ENCODE data around the gene SOS1.
"Not testable (repeated sequence)": the region's sequence is repeated elsewhere in the genome, so short reads cannot be mapped to it uniquely, and the experiment has no call there.

The SOS1 gene

GRCh38 chr2:39120771-39121522 lies at the start of gene SOS1:
Gene SOS1 (minus strand): TSS chr2:39121051. CDS start chr2:39120422, 629 bp downstream.
- Histone ChIP-seq H3K9ac (ENCODE audit: low read length) (peak within 1 kb of the TSS; percentile 91), H3K27ac (ENCODE audit: low read depth, low read length) (peak within 1 kb of the TSS; percentile 96), H3K4me3 (ENCODE audit: low read length) (peak within 1 kb of the TSS; percentile 90), H3K4me1 (ENCODE audit: control insufficient read depth, insufficient read depth, low read length) (peaks cover 25% of the 10 kb centered on the region), H3K36me3 (ENCODE audit: control insufficient read depth, insufficient read depth, low read length) (no peaks in the 10 kb centered on the region), H3K27me3 (ENCODE audit: control insufficient read depth, insufficient read depth, low read length) (no peaks in the 10 kb centered on the region)

GRCh38 chr2:39164089-39164488 lies 43.2 kb upstream of the SOS1 start:
- Histone ChIP-seq H3K27ac (ENCODE audit: low read depth, low read length) (no peak overlapping the region), H3K27me3 (ENCODE audit: control insufficient read depth, insufficient read depth, low read length) (no peaks in the 10 kb centered on the region), H3K9ac (ENCODE audit: low read length) (no peak overlapping the region), H3K4me1 (ENCODE audit: control insufficient read depth, insufficient read depth, low read length) (no peaks in the 10 kb centered on the region), H3K4me3 (ENCODE audit: low read length) (no peak overlapping the region), H3K36me3 (ENCODE audit: control insufficient read depth, insufficient read depth, low read length) (no peaks in the 10 kb centered on the region)

DNA sequence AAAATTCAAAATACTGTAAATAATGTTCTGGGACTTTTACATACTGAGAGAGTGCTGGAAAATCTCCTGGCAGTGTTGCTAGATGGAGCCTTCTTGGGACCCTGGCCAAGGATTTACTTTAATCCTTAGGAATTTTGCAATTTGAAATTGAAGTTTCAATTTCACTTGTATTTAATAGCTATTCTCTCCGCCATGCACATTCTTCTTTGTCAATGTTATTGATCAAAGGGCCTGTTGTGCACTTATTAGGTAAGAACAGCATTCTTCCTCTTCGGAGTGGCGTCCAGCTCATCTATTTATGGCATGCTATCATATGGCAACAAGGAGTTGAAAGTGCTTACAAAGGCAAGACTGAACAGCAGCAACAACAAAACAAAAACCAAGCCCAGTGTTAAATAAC lies 40.1 kb upstream of the SOS1 start:
- Histone ChIP-seq H3K36me3 (ENCODE audit: control insufficient read depth, insufficient read depth, low read length) (no peaks in the 10 kb centered on the region), H3K27me3 (ENCODE audit: control insufficient read depth, insufficient read depth, low read length) (no peaks in the 10 kb centered on the region), H3K9ac (ENCODE audit: low read length) (no peak overlapping the region), H3K4me1 (ENCODE audit: control insufficient read depth, insufficient read depth, low read length) (no peaks in the 10 kb centered on the region), H3K4me3 (ENCODE audit: low read length) (no peak overlapping the region), H3K27ac (ENCODE audit: low read depth, low read length) (no peak overlapping the region)

GRCh38 chr2:39159283-39159682 lies 38.4 kb upstream of the SOS1 start:
- no peak overlapping the region for H3K4me3 ChIP-seq (ENCODE audit: low read length)
- H3K4me1 ChIP-seq (ENCODE audit: control insufficient read depth, insufficient read depth, low read length) = no peaks in the 10 kb centered on the region
- no peaks in the 10 kb centered on the region for H3K36me3 ChIP-seq (ENCODE audit: control insufficient read depth, insufficient read depth, low read length)
- H3K27ac ChIP-seq (ENCODE audit: low read depth, low read length) = no peak overlapping the region
- no peaks in the 10 kb centered on the region for H3K27me3 ChIP-seq (ENCODE audit: control insufficient read depth, insufficient read depth, low read length)
- H3K9ac ChIP-seq (ENCODE audit: low read length) = no peak overlapping the region

DNA sequence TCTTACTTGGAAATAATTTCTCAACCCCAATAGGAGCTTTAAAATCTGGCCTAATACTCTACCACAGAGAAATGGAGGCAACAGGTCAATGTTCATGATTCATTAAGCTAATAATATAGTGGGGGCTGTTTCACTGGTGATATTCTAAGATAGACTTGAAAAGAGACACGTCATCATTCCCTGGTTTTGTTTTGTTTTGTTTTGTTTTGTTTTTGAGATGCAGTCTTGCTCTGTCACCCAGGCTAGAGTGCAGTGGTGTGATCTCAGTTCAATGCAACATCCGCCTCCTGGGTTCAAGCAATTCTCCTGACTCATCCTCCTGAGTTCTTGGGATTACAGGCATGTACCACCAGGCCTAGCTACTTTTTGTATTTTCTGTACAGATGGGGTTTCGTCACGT lies 37.5 kb upstream of the SOS1 start:
- Histone ChIP-seq H3K4me1 (ENCODE audit: control insufficient read depth, insufficient read depth, low read length) (no peaks in the 10 kb centered on the region), H3K9ac (ENCODE audit: low read length) (no peak overlapping the region), H3K4me3 (ENCODE audit: low read length) (no peak overlapping the region), H3K27ac (ENCODE audit: low read depth, low read length) (no peak overlapping the region), H3K36me3 (ENCODE audit: control insufficient read depth, insufficient read depth, low read length) (no peaks in the 10 kb centered on the region), H3K27me3 (ENCODE audit: control insufficient read depth, insufficient read depth, low read length) (no peaks in the 10 kb centered on the region)

DNA sequence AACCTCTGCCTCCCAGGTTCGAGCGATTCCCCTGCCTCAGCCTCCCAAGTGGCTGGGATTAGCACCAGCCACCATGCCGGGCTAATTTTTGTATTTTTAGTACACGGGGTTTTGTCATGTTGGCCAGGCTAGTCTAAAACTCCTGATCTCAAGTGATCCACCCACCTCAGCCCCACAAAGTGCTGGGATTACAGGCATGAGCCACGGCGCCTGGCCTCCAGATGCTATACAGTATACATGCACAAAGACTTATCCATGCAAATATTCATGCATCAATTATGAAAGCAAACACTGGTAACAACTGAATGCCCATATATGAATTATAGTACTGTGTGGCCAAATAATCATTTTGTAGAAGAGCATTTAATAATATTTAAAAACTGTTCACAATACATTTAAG lies 36.0 kb upstream of the SOS1 start:
- Histone ChIP-seq H3K36me3 (ENCODE audit: control insufficient read depth, insufficient read depth, low read length) (no peaks in the 10 kb centered on the region), H3K27ac (ENCODE audit: low read depth, low read length) (no peak overlapping the region), H3K4me1 (ENCODE audit: control insufficient read depth, insufficient read depth, low read length) (no peaks in the 10 kb centered on the region), H3K27me3 (ENCODE audit: control insufficient read depth, insufficient read depth, low read length) (no peaks in the 10 kb centered on the region), H3K4me3 (ENCODE audit: low read length) (no peak overlapping the region), H3K9ac (ENCODE audit: low read length) (no peak overlapping the region)

DNA sequence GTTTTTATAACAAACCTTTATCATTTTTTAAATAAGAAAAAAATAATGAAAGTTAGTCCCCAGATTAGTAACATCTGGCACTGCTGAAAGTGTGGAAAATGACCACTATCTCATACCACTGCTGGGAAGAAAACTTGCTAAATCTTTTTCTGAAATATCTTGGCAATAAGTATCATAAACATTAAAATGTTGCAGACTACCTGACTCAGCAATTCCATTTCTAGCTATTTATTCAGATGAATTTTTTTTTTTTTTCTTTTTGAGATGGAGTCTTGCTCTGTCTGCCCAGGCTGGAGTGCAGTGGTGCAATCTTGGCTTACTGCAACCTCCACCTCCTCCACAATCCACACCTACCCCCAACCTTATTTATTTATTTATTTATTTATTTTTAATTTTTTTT lies 35.3 kb upstream of the SOS1 start:
- Histone ChIP-seq H3K4me1 (ENCODE audit: control insufficient read depth, insufficient read depth, low read length) (no peaks in the 10 kb centered on the region), H3K9ac (ENCODE audit: low read length) (no peak overlapping the region), H3K36me3 (ENCODE audit: control insufficient read depth, insufficient read depth, low read length) (no peaks in the 10 kb centered on the region), H3K27me3 (ENCODE audit: control insufficient read depth, insufficient read depth, low read length) (no peaks in the 10 kb centered on the region), H3K4me3 (ENCODE audit: low read length) (no peak overlapping the region), H3K27ac (ENCODE audit: low read depth, low read length) (no peak overlapping the region)

GRCh38 chr2:39155573-39155972 lies 34.7 kb upstream of the SOS1 start:
- not testable (repeated sequence) for H3K27me3 ChIP-seq (ENCODE audit: control insufficient read depth, insufficient read depth, low read length); H3K36me3 ChIP-seq (ENCODE audit: control insufficient read depth, insufficient read depth, low read length); H3K9ac ChIP-seq (ENCODE audit: low read length); H3K27ac ChIP-seq (ENCODE audit: low read depth, low read length); H3K4me3 ChIP-seq (ENCODE audit: low read length); H3K4me1 ChIP-seq (ENCODE audit: control insufficient read depth, insufficient read depth, low read length)

DNA sequence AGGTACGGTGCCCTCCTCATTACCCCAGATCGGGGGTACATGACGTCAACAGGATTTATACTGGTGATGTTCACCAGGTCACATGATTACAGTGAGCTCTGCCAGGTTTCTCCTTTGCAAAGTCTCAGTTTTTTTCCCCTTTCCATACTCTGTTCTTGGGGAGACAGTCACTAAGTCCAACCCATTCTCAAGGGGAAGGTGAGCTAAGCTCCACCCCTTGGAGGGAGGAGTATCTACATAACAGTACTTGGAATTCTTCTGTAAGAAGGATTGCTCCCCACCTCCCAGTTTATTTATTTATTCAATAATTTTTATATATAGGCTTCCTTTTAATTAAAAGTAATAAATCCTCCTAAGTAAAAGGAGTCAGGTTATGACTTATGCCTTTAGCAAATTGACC lies 34.1 kb upstream of the SOS1 start:
- no peaks in the 10 kb centered on the region for H3K36me3 ChIP-seq (ENCODE audit: control insufficient read depth, insufficient read depth, low read length)
- H3K4me3 ChIP-seq (ENCODE audit: low read length) = no peak overlapping the region
- H3K9ac ChIP-seq (ENCODE audit: low read length) = no peak overlapping the region
- no peaks in the 10 kb centered on the region for H3K27me3 ChIP-seq (ENCODE audit: control insufficient read depth, insufficient read depth, low read length)
- H3K4me1 ChIP-seq (ENCODE audit: control insufficient read depth, insufficient read depth, low read length) = no peaks in the 10 kb centered on the region
- H3K27ac ChIP-seq (ENCODE audit: low read depth, low read length) = no peak overlapping the region

- H3K36me3 ChIP-seq (ENCODE audit: control insufficient read depth, insufficient read depth, low read length) = no peaks in the 10 kb centered on the region
- H3K4me3 ChIP-seq (ENCODE audit: low read length) = no peak overlapping the region
- H3K9ac ChIP-seq (ENCODE audit: low read length) = no peak overlapping the region
- no peak overlapping the region for H3K27ac ChIP-seq (ENCODE audit: low read depth, low read length)
- no peaks in the 10 kb centered on the region for H3K27me3 ChIP-seq (ENCODE audit: control insufficient read depth, insufficient read depth, low read length)
- H3K4me1 ChIP-seq (ENCODE audit: control insufficient read depth, insufficient read depth, low read length) = no peaks in the 10 kb centered on the region
Measured at GRCh38 chr2:39153312-39153711, 32.5 kb upstream of the SOS1 start.

GRCh38 chr2:39152504-39152903 lies 31.7 kb upstream of the SOS1 start:
- Histone ChIP-seq H3K9ac (ENCODE audit: low read length) (no peak overlapping the region), H3K27ac (ENCODE audit: low read depth, low read length) (no peak overlapping the region), H3K27me3 (ENCODE audit: control insufficient read depth, insufficient read depth, low read length) (no peaks in the 10 kb centered on the region), H3K4me3 (ENCODE audit: low read length) (no peak overlapping the region), H3K4me1 (ENCODE audit: control insufficient read depth, insufficient read depth, low read length) (no peaks in the 10 kb centered on the region), H3K36me3 (ENCODE audit: control insufficient read depth, insufficient read depth, low read length) (no peaks in the 10 kb centered on the region)

GRCh38 chr2:39150890-39151497 lies 30.1 kb upstream of the SOS1 start:
- H3K36me3 ChIP-seq (ENCODE audit: control insufficient read depth, insufficient read depth, low read length) = no peaks in the 10 kb centered on the region
- H3K27me3 ChIP-seq (ENCODE audit: control insufficient read depth, insufficient read depth, low read length) = no peaks in the 10 kb centered on the region
- no peak overlapping the region for H3K4me3 ChIP-seq (ENCODE audit: low read length)
- no peaks in the 10 kb centered on the region for H3K4me1 ChIP-seq (ENCODE audit: control insufficient read depth, insufficient read depth, low read length)
- H3K27ac ChIP-seq (ENCODE audit: low read depth, low read length) = no peak overlapping the region
- H3K9ac ChIP-seq (ENCODE audit: low read length) = no peak overlapping the region

DNA sequence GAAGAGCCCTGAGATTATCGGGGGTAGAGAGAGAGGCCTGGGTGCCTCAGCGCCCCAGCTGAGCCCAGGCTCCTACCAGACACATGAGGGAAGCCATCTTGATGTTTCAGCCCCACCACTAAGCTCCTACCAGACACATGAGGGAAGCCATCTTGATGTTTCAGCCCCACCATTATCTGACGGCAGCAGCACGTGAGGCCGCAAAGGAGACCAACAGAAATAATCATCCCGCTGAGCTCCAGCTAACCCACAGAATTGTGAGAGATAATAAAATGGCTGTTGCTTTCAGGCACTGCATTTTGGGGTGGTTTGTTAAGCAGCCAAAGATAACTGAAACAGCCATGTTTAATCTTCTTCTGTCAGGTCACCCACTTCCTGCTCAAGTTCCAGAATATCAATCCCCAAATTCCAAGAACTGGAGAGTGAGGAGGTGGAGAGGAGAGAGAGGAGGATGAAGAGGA lies 29.3 kb upstream of the SOS1 start:
- Histone ChIP-seq H3K9ac (ENCODE audit: low read length) (no peak overlapping the region), H3K36me3 (ENCODE audit: control insufficient read depth, insufficient read depth, low read length) (no peaks in the 10 kb centered on the region), H3K4me3 (ENCODE audit: low read length) (no peak overlapping the region), H3K4me1 (ENCODE audit: control insufficient read depth, insufficient read depth, low read length) (no peaks in the 10 kb centered on the region), H3K27ac (ENCODE audit: low read depth, low read length) (no peak overlapping the region), H3K27me3 (ENCODE audit: control insufficient read depth, insufficient read depth, low read length) (no peaks in the 10 kb centered on the region)

Measured in rectal smooth muscle tissue (tissue), 1 donor.